Ascending aorta (tissue), 2 donors: ENCODE measurements around the gene USP15. TPM values are rescaled to one million over a fixed set of nuclear protein-coding genes. Genes with fewer than 3 reads are reported as not detected.

ENCODE experiments used
- DNase-seq, 2 donors: peaks; one replicate each; pipeline ENCODE4 v3.0.0-alpha.2; 2019; ENCODE audit warnings: low spot score in 2 of 2
- H3K27ac ChIP-seq, 2 donors: fragments of 200-600 bp; sonication (generic); one replicate each; pipeline ENCODE4 v1.5.1; 2016 to 2017; ENCODE audit warnings: mild to moderate bottlenecking in 1 of 2
- H3K27me3 ChIP-seq: fragments of 200-600 bp; sonication (generic); one replicate; pipeline ENCODE4 v1.5.1; 2017
- H3K36me3 ChIP-seq, 2 donors: fragments of 200-600 bp; sonication (generic); one replicate each; pipeline ENCODE4 v1.5.1; 2016
- H3K4me1 ChIP-seq, 2 donors: fragments of 200-600 bp; sonication (generic); one replicate each; pipeline ENCODE4 v1.5.1; 2016 to 2017; ENCODE audit warnings: mild to moderate bottlenecking in 1 of 2
- H3K4me3 ChIP-seq, 2 donors: fragments of 200-600 bp; sonication (generic); one replicate each; pipeline ENCODE4 v1.5.1; 2016 to 2017; ENCODE audit warnings: mild to moderate bottlenecking in 1 of 2
- H3K9me3 ChIP-seq, 2 donors: fragments of 200-600 bp; sonication (generic); one replicate each; pipeline ENCODE4 v1.5.1; 2016
- CTCF ChIP-seq, 3 experiments: fragments of 200-600 bp in 2 of 3; fragments of 450-650 bp in 1 of 3; sonication (generic) in 2 of 3; IDR thresholded peaks; one replicate each; pipeline ENCODE4 v1.5.1; 2016 to 2019; ENCODE audit warnings: antibody characterized with exemption in 3 of 3, mild to moderate bottlenecking in 1 of 3, moderate library complexity in 1 of 3
- intact Hi-C: fragments of 100-400 bp; cut with DNase I; formaldehyde crosslinking; loops from one replicate; pipeline ENCODE4 v1.15.1; 2023
- total RNA-seq: library from RNA; depleted of rRNA; stranded (reverse); fragments of >200 nt; gene quantifications from one replicate; pipeline ENCODE4 v1.1.0, GENCODE V29; 2016

USP15 gene
- total RNA-seq, 1 donor from 2014 or later: 48.2 TPM

GRCh38 chr12:62297321-62297720 lies 37.1 kb downstream of the USP15 start:
- no peaks in the 10 kb centered on the region for H3K4me1 ChIP-seq
- peaks cover 17 to 19% of the 10 kb centered on the region in 2 donors for H3K36me3 ChIP-seq
- no peaks in the 10 kb centered on the region for H3K27me3 ChIP-seq
- no peaks in the 10 kb centered on the region for H3K9me3 ChIP-seq
- H3K4me3 ChIP-seq: no peak overlapping the region
- intact Hi-C loops: no loop called here
- DNase-seq: no peak
- no peak for TF ChIP-seq CTCF (IDR thresholded peaks at IDR 0.05)
- no peak overlapping the region for H3K27ac ChIP-seq

- TF ChIP-seq CTCF (IDR thresholded peaks at IDR 0.05): no peak
- peaks cover 0 to 5% of the 10 kb centered on the region in 2 donors for H3K9me3 ChIP-seq
- H3K27ac ChIP-seq: no peak overlapping the region
- no peaks in the 10 kb centered on the region for H3K4me1 ChIP-seq
- H3K4me3 ChIP-seq: no peak overlapping the region
- H3K27me3 ChIP-seq: no peaks in the 10 kb centered on the region
- H3K36me3 ChIP-seq: peaks cover 31 to 40% of the 10 kb centered on the region in 2 donors
- DNase-seq: no peak
- intact Hi-C loops: no loop called here
Measured at GRCh38 chr12:62299617-62300016, 39.4 kb downstream of the USP15 start.

GRCh38 chr12:62301080-62301798 lies 41.0 kb downstream of the USP15 start:
- intact Hi-C loops: no loop called here
- DNase-seq: no peak
- TF ChIP-seq CTCF (IDR thresholded peaks at IDR 0.05): no peak
- H3K27me3 ChIP-seq: no peaks in the 10 kb centered on the region
- H3K9me3 ChIP-seq: peaks cover 0 to 8% of the 10 kb centered on the region in 2 donors
- no peak overlapping the region for H3K27ac ChIP-seq
- H3K4me1 ChIP-seq: no peaks in the 10 kb centered on the region
- H3K36me3 ChIP-seq: peaks cover 35 to 43% of the 10 kb centered on the region in 2 donors
- H3K4me3 ChIP-seq: no peak overlapping the region

GRCh38 chr12:62301799-62302133 lies 41.6 kb downstream of the USP15 start:
- Histone ChIP-seq H3K9me3 (peaks cover 0 to 8% of the 10 kb centered on the region in 2 donors), H3K27ac (no peak overlapping the region), H3K4me3 (no peak overlapping the region), H3K36me3 (peaks cover 37 to 43% of the 10 kb centered on the region in 2 donors), H3K4me1 (no peaks in the 10 kb centered on the region), H3K27me3 (no peaks in the 10 kb centered on the region)
- no peak for TF ChIP-seq CTCF (IDR thresholded peaks at IDR 0.05)
- no peak for DNase-seq
- intact Hi-C loops: no loop called here

GRCh38 chr12:62304560-62304959 lies 44.4 kb downstream of the USP15 start:
- TF ChIP-seq CTCF (IDR thresholded peaks at IDR 0.05): no peak
- H3K27ac ChIP-seq: no peak overlapping the region
- H3K4me3 ChIP-seq: no peak overlapping the region
- DNase-seq: no peak
- intact Hi-C loops: no loop called here
- peaks cover 27 to 47% of the 10 kb centered on the region in 2 donors for H3K36me3 ChIP-seq
- peaks cover 0 to 8% of the 10 kb centered on the region in 2 donors for H3K9me3 ChIP-seq
- H3K4me1 ChIP-seq: no peaks in the 10 kb centered on the region
- H3K27me3 ChIP-seq: no peaks in the 10 kb centered on the region
